HL-60 (cell line): ENCODE data around the gene MAD2L2.

Experiments
- DNase-seq, 2 experiments: peaks; one replicate each; pipeline ENCODE4 v3.0.0-alpha.2; 2010 to 2020; ENCODE audit warnings: low read depth in 1 of 2, low spot score in 1 of 2
- H3K27ac ChIP-seq: fragments of 250-450 bp; sonication (Bioruptor Pico); replicated peaks from 2 replicates; pipeline ENCODE4 v1.5.1; 2020; ENCODE audit warnings: mild to moderate bottlenecking, moderate library complexity
- H3K27me3 ChIP-seq: fragments of 250-450 bp; sonication (Bioruptor Pico); 2 replicates; pipeline ENCODE4 v1.5.1; 2021; ENCODE audit warnings: mild to moderate bottlenecking, moderate library complexity; ENCODE audit not compliant: insufficient read depth, poor library complexity, severe bottlenecking
- H3K4me3 ChIP-seq: replicated peaks from 2 replicates; pipeline ENCODE4 v1.5.1; 2011; ENCODE audit warnings: mild to moderate bottlenecking, control low read depth, low read length; ENCODE audit not compliant: insufficient read depth
- GABPA ChIP-seq: IDR thresholded peaks from 2 replicates; pipeline ENCODE4 v1.6.1; 2012; ENCODE audit warnings: low read depth
- POLR2AphosphoS5 ChIP-seq: IDR thresholded peaks from 2 replicates; pipeline ENCODE4 v1.6.1; 2012; ENCODE audit warnings: low read depth
- REST ChIP-seq: IDR thresholded peaks from 2 replicates; pipeline ENCODE4 v1.6.1; 2012; ENCODE audit warnings: low read depth; ENCODE audit not compliant: insufficient replicate concordance
- SPI1 ChIP-seq: IDR thresholded peaks from 2 replicates; pipeline ENCODE4 v1.6.1; 2012; ENCODE audit warnings: low read depth, mild to moderate bottlenecking, borderline replicate concordance
- TF ChIP-seq, protein P1 (sequence below): IDR thresholded peaks from one replicate; pipeline ENCODE4 v1.5.1; 2011; ENCODE audit warnings: low read length, control low read depth, inconsistent platforms; ENCODE audit not compliant: insufficient read depth

The MAD2L2 gene

DNA sequence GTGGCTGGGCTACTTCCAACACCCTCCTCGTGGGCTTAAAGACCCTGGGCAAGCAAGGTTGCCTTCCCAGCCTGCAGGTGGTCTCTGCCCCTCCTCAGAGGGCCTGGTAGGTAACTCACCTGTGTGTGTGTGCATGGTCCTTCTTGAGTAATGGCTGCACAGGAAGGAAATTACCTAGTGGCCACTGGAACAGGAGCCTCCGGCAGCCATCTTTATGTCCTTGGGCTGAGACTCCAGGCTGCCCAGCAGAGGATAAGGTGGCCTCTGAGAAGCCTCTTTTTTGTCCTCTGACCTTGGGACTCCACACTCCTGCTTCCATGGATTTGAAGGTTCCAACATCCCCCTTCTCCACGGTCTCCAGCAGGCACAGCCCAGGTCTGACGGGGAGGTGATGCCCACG, 30.5 kb upstream of the MAD2L2 start:
- no peaks in the 10 kb centered on the region for H3K27me3 ChIP-seq
- no peak overlapping the region for H3K27ac ChIP-seq
- TF ChIP-seq, protein P1, sequence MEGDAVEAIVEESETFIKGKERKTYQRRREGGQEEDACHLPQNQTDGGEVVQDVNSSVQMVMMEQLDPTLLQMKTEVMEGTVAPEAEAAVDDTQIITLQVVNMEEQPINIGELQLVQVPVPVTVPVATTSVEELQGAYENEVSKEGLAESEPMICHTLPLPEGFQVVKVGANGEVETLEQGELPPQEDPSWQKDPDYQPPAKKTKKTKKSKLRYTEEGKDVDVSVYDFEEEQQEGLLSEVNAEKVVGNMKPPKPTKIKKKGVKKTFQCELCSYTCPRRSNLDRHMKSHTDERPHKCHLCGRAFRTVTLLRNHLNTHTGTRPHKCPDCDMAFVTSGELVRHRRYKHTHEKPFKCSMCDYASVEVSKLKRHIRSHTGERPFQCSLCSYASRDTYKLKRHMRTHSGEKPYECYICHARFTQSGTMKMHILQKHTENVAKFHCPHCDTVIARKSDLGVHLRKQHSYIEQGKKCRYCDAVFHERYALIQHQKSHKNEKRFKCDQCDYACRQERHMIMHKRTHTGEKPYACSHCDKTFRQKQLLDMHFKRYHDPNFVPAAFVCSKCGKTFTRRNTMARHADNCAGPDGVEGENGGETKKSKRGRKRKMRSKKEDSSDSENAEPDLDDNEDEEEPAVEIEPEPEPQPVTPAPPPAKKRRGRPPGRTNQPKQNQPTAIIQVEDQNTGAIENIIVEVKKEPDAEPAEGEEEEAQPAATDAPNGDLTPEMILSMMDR = no peak
- H3K4me3 ChIP-seq = no peak overlapping the region
- no peak for DNase-seq

DNA sequence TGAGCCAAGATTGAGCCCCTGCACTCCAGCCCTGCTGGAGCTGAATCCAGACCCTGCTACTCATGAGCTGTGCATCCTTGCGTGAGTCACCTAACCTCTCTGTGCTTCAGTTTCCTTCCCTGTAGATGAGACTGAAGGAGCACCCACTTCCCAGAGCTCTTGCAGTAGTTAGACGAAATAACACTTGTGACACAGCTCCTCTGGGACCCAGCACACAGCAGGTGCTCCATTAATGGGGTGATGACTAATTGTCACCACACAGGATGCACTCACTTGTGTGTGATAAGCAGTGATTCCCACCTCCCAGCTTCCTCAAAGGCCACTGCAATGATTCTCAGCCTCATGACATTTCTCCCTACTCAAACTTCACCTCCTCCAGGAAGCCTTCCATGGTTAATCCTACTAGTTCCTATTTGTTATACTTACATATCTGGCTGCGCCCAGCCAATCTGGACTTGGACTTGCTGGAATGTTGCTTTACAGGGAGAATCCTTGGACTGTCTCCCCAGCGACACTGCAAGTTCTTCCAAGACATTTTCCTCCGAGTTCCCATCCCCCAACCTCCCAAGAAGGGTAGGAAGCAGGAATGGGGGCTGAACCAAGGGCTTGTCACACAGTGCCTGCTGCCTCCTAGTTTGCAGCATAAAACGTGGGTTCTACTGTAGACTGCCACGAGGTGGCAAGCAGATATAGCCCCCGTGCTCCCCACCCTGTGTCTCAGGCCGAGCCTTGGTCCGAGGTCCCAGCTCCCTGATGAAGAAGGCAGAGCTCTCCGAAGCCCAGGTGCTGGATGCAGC, 27.8 kb upstream of the MAD2L2 start:
- Histone ChIP-seq H3K27ac (no peak overlapping the region), H3K4me3 (no peak overlapping the region), H3K27me3 (no peaks in the 10 kb centered on the region)
- TF ChIP-seq SPI1 = no peak
- DNase-seq = no peak

DNA sequence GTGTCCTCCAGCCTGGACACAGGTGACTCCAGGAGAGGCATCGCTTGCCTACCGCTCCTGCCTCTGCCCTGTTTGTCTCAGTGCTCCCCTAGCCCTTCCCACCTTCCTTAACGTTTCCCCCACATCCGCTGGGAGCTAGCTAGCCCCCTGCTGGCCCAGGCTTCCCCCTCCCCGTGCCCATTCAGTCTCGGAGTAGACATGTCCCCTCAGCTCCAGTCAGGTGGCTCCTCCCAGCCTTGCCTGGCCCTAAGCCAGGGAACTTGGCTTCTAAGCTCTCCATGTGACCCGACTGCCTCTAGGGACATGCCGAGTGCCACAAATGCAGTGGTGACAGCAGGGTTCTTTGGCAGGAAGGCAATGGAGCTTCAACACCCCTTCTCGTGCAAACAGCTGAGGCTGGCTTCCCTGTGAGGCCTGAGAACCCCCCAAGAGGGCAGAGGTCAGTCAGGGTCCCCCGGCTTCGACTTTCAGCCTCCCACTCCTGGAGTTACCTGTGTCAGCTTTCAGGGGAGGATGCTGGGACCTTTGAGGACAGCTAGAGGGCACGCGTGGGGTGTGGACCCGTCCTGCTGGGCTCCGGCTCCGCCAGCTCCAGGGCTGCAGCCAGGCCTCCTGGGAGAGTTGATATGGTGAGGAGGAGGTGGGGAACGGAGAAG, 26.8 kb upstream of the MAD2L2 start:
- TF ChIP-seq, protein P1 = no peak
- TF ChIP-seq SPI1 = no peak
- H3K4me3 ChIP-seq = no peak overlapping the region
- H3K27me3 ChIP-seq = no peaks in the 10 kb centered on the region
- H3K27ac ChIP-seq = no peak overlapping the region
- DNase-seq = no peak

DNA sequence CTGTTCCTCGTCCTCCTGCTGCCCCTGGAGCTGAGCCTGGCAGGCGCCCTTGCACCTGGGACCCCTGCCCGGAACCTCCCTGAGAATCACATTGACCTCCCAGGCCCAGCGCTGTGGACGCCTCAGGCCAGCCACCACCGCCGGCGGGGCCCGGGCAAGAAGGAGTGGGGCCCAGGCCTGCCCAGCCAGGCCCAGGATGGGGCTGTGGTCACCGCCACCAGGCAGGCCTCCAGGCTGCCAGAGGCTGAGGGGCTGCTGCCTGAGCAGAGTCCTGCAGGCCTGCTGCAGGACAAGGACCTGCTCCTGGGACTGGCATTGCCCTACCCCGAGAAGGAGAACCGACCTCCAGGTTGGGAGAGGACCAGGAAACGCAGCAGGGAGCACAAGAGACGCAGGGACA, 25.3 kb upstream of the MAD2L2 start:
- TF ChIP-seq, protein P1 = no peak
- no peak for TF ChIP-seq SPI1
- TF ChIP-seq GABPA = no peak
- no peak for TF ChIP-seq REST
- TF ChIP-seq POLR2AphosphoS5 = no peak
- H3K27me3 ChIP-seq = no peaks in the 10 kb centered on the region
- no peak overlapping the region for H3K4me3 ChIP-seq
- H3K27ac ChIP-seq = no peak overlapping the region
- no peak for DNase-seq

DNA sequence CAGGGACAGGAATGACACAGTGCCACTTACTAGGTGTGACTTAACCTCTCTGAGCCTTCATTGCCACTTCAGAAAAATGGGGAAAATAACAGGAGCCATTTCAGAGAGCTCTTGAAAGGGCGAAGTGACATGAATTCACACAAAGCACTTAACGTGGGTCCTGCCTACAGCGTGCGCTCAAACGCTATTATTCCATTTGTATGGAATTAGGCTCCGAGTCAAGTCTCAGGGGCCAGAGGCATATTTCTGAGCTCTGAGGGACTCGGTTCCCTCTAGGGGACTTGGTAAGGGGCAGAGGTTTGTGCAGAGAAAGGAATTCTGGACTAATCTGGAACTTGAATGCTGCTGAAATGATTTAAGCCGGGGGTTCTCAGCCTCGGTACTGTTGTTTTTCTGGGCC, 24.6 kb upstream of the MAD2L2 start:
- no peak for DNase-seq
- TF ChIP-seq, protein P1 = no peak
- no peak for TF ChIP-seq GABPA
- TF ChIP-seq POLR2AphosphoS5 = no peak
- no peak for TF ChIP-seq REST

More for the DNA sequence above, 24.6 kb upstream of the MAD2L2 start:
- Histone ChIP-seq H3K4me3 (no peak overlapping the region), H3K27me3 (no peaks in the 10 kb centered on the region), H3K27ac (no peak overlapping the region)
